GM19438 (cell line): Measurements from ENCODE around the gene CMTR2.
"Not testable (repeated sequence)": the region's sequence is repeated elsewhere in the genome, so short reads cannot be mapped to it uniquely, and the experiment has no call there.

Experiments used
- ATAC-seq: cut with Tn5 transposase; IDR thresholded peaks from one replicate; pipeline ENCODE4 v1.9.1; 2021; ENCODE audit warnings: low read depth; ENCODE audit not compliant: unreplicated experiment

Gene CMTR2

GRCh38 chr16:71288890-71289731, at the start of gene CMTR2:
Gene CMTR2, minus strand, starts transcription at chr16:71289402. Its CDS starts 3,482 bp downstream, at chr16:71285920.
- ATAC-seq: peak; percentile 90

DNA sequence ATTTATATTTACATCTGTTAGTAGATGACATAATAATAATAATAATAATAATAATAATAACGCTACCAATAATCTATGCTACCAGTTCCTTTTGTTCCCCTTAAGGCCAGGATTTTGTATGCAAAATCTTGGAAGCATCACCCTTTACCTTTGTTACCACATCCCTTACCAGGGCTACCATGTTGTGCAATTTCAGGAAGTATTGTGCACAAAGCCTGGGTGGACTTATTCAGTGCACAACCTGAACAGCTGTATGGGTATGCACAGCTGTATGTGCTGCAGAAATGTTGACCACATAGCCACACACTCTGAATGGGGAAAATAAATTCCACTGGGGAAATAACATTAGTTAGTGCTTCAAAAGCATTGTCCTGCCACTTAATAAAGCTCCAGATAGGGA, 49.4 kb upstream of the CMTR2 start:
- ATAC-seq: no peak

DNA sequence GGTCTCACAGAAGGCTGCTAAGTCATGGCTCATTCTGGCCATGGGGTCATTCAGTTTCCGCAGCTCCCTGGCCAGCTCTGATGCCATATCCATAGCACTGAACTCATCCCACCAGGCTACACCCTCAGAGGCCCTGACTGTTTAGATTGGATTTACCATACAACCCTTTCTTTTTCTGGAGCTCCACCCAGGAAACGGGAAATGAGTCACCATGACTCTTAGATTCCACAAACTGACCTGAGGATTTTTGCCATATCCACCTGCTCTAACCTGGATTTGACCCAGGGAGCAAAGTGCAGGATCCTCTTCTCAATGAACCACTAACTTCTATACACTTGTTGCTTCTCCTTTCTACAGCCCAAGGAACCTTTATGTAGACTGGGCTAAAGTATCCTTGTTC, 49.0 kb upstream of the CMTR2 start:
- ATAC-seq: no peak

DNA sequence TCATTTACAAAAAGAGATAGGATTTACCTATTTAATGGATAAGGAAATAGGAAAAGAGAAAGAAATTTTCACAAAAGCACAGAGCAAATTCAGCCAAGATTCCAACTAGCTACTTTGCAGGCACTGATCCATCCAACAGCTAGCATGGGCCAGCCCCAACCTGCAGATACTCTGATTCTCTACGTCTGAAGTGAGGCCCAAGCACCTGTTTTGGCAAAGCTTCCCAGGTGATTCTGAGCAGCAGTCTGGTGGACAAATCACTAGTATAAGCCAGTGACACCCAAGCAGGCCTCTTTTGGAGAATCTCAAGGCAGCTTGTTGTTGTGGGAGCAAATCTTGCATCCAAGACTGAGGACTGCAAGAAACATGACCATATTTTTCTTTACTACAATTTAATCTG, 48.4 kb upstream of the CMTR2 start:
- no peak for ATAC-seq

GRCh38 chr16:71328151-71328550, 38.9 kb upstream of the CMTR2 start:
- ATAC-seq: no peak

DNA sequence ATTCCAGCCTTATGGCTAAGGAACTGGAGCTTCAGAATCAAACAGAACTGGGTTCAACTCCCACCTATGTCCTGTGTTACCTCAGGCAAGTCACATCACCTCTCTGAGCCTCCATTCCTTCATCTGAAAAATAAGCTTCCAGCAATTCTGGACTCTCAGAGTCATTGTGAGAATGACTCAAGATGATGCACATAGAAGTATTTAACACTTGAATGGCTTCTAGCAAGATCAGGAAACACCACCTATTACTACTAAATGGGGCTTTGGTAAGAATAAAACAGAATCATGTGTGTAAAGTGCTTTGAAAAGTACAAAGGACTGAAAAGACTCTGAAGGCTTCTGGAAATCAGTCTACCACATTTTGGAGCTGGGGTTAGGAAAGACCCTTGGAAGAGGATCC, 38.5 kb upstream of the CMTR2 start:
- ATAC-seq: no peak

- ATAC-seq: no peak
Observed at GRCh38 chr16:71319999-71320398, 30.8 kb upstream of the CMTR2 start.

GRCh38 chr16:71315269-71315668, 26.1 kb upstream of the CMTR2 start:
- no peak for ATAC-seq

DNA sequence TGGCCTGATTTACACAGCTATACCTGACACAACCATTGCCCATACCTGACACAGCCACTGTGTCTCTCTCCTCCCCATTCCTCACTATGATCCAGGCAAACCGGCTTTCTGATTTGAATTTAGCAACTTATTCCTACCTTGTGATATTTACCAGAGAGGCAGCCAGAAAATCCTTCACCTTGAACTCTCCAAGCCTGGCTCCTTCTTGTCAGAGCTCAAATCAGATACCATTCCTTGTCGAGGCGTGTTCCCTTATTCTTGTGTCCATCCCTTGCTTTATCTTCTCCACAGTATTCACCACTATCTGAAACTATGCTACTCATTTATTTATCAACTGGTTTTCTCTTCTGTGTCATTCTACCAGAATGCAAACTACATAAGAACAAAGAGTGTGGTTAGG, 24.4 kb upstream of the CMTR2 start:
- not testable (repeated sequence) for ATAC-seq

DNA sequence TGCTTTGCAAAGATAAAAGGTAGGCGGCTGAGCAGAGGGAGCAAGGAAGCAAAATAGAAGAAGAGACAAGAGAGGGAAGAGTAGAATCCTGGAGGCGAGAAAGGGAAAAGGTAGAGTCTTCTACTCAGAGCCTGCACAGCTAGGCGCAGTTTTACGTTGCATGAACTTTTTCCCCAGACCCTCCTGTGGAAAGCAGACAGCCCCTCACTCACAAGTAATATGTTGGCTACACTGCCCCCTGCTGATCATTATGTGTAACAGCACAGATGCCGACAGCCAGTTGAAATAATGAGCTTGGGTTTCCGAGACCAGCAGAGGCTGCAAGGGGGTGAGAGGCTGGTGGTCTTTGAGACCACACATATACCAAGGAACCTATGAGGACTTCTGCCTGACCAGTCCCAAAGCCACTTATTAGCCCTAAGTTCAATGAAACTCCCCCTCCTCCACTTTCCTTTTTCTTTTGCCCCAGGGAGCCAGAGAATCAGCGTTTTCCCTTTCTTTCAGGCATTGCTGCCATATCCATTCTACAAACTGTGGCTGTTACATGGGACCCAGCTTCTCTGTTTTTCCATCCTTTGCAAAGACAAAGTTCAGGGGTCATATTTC, 22.5 kb upstream of the CMTR2 start:
- no peak for ATAC-seq

DNA sequence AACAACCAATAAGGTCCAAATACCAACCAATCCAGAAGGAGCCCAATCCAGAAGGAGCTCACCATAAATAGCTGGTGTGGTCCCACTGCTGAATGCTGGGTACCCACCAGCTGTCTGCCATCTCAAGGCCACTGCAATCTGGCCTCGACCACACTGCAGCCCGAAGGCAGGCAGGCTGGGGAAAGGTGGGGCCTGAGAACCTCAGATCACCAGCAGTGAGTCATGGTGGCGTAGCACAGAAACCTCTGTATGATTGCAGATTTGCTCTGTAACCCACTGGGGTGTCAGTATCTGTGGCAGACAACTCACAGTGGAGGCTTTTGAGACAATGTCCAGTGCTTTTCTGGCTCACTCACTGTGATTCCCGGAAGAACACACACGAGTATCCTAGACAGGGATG, 14.7 kb upstream of the CMTR2 start:
- no peak for ATAC-seq

DNA sequence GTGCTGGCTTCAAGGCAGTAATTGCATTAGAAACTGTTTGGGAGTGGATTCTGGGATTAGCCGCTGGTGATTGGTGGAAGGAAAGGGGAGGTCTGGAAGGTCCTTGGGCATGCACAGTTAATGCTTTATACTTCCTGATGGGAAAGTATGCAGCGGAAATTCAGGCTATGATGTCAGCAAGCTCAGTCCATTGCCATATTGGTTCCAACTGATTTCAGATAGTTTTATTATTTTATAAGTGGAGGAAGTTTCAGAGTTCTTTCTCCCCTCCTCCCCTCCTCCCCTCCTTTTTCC, 8.1 kb upstream of the CMTR2 start:
- ATAC-seq: no peak

- no peak for ATAC-seq
Observed at GRCh38 chr16:71296584-71297340, 7.6 kb upstream of the CMTR2 start.

DNA sequence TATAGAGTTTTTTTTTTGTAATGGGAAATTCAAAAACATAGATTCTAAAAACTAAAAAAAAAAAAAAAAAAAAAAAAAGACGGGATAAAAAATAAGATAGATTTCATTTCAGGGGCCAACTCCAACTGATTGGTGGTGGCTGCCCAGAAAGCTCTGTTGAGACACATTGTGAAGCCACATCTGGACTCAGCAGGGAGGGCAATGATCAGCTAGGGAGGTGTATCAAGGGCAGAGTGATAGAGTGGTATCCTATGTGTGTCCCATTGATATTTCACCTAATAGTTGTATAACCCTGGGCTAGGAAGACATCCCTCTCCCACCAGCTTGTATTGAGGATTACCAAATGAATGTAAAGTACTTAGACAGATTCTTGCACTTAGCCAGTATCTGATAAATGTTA, 6.7 kb upstream of the CMTR2 start:
- ATAC-seq: no peak

DNA sequence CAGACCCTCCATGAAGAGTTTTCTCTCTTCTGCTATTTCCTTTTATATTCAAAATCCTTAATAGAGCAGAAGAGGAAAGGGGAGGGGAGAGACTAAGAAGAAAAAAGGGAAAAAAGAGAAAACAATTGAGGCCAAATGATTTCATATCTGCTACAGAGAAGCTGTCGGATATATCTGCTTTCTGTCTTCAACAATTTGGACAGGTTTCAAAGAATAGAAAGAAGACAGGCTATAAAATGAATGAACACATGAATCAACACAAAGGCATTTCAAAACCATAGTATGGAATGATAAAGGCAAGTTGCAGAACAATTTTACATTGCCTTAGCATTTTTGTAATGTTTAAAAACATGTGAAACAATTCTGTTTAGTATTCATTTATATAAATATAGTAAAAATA, 4.7 kb upstream of the CMTR2 start:
- ATAC-seq: no peak

GRCh38 chr16:71292095-71292494, 2.9 kb upstream of the CMTR2 start:
- not testable (repeated sequence) for ATAC-seq

DNA sequence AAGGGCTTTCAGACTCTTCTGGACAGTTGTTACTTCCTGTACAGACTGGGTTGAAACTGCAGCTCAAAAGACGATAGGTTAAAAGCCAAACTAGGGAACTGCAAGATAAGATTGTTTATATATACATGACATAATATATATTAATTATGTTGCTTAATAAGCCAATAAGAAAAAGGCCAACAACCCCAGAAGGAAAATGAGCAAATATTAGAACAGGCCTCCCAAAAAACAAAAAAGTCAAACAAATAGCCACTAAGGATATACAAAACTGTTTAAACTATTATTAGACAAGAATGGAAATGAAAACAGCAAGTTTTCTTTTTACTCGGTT, 495 bp upstream of the CMTR2 start:
- ATAC-seq: no peak

DNA sequence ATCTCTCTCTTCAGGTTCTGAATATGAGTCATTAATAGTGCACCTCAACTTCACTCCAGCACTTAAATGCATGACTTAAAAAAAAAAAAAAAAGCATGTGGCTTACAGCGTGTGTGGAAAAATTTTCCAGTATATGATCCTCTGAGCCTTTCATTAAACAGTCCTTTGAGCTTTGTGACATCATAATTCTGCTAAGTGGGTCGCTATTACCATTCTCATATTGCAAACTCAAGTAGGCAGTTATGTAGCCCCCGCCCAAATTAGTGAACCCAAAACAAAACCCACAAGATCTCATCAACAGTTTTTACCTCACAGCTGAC, 672 bp downstream of the CMTR2 start:
- ATAC-seq: no peak

DNA sequence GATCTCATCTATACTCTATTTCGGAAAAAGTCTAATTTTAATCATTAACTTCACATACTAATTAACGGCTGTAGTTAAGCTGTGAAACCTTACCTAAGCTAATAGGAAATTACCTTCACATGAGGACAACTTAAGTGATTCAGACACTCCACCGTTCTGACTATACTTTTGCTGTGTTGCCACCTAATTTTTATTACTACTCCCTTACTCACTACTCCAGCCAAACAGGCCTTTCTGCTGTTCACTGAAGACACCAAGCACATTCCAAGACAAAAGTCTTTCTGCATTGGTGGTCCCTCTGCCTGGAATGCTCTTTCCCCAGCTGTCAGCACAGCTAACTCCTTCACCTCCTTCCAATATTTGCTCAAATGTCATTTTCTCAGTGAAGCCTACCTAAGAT, 1.3 kb downstream of the CMTR2 start:
- ATAC-seq: no peak

DNA sequence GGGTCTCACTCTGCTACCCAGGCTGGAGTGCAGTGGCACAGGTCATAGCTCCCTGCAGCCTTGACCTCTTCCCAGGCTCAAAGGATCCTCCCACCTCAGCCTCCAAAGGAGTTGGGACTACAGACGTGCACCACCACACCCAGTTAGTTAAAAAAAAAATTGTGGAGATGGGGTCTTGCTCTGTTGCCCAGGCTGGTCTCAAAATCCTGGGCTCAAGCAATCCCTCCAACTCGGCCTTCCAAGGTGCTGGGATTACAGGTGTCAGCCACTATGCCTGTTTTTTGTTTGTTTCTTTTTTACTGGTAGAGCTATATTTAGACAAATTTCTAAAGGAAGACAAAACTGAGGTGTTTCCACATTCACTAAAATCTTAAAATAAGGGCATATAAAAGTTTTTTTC, 1.7 kb downstream of the CMTR2 start:
- ATAC-seq: no peak

DNA sequence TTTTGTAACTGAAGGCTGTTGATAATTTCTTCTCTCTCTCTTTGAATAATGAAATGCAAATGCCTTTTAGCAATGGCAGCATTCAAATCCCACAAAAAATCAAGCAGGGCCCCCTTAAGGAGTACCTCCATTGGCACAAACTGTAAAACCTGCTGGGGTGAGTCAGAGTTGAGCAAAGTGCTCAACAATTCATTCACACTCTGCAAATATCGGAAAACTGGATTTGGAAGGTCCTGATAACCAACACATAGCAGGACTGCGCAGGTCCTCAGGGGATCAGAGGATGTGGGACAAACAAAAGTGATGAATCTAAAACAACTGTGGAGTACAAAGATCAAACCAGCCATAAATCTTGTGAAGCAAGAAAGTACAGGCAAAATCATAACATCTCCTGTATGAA, 5.6 kb downstream of the CMTR2 start:
- no peak for ATAC-seq

- ATAC-seq: no peak
Observed at GRCh38 chr16:71282943-71283342, 6.3 kb downstream of the CMTR2 start.
